HepG2 (cell line): ENCODE measurements around the gene GNAS-AS1.

ENCODE experiments used
- GTF2F1 ChIP-seq: fragments of 150-350 bp; IDR thresholded peaks from 2 replicates; pipeline ENCODE4 v1.6.1; 2014; ENCODE audit warnings: low read length
- MXI1 ChIP-seq: IDR thresholded peaks from 3 replicates; pipeline ENCODE4 v1.6.1; 2012; ENCODE audit warnings: low read depth, low read length, inconsistent platforms, borderline replicate concordance
- PRDM10 ChIP-seq: sonication (generic); formaldehyde crosslinking; IDR thresholded peaks from 2 replicates; pipeline ENCODE4 v1.4.0; 2020; ENCODE audit warnings: low read depth, missing genetic modification reagents
- ZFP36 ChIP-seq: fragments of 150-350 bp; IDR thresholded peaks from 2 replicates; pipeline ENCODE4 v1.6.1; 2018; ENCODE audit warnings: borderline replicate concordance, low read length, low read depth; ENCODE audit not compliant: partially characterized antibody
- ZNF891 ChIP-seq: sonication (generic); formaldehyde crosslinking; IDR thresholded peaks from 2 replicates; pipeline ENCODE4 v1.5.0; 2020; ENCODE audit warnings: mild to moderate bottlenecking, missing genetic modification reagents
- TF ChIP-seq, protein P1 (sequence below): sonication (generic); formaldehyde crosslinking; IDR thresholded peaks from 2 replicates; pipeline ENCODE4 v1.5.0; 2020; ENCODE audit warnings: mild to moderate bottlenecking, missing genetic modification reagents, moderate library complexity
- TF ChIP-seq, protein P2 (sequence below), 2 experiments: IDR thresholded peaks; 2 replicates each; pipeline ENCODE4 v1.6.1; 2011 to 2012; ENCODE audit warnings: low read length in 2 of 2, borderline replicate concordance in 1 of 2, low read depth in 1 of 2, mild to moderate bottlenecking in 1 of 2, moderate library complexity in 1 of 2

DNA sequence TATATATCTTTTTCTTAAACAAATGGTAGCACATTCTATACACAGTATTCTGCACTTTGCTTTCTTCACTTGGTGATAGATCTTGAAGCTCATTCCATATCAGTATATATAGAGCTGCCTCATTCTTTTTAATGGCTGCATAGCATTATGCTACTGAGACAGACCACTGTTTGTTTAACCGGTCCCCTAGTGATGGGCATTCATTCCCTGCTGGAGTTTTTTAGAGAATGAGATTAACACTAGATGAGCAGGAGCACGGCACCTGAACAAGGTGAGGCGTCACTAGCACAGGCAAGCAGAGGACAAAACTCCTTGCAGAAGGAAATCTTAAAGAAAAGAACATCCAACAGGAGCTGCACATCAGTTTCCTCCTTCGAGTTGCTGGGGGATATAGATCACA lies 69.6 kb downstream of the GNAS-AS1 start:
- TF ChIP-seq ZNF891 (no peak), ZFP36 (no peak), PRDM10 (CRISPR knock-in tag) (no peak), MXI1 (no peak), GTF2F1 (no peak)
- TF ChIP-seq, protein P1, sequence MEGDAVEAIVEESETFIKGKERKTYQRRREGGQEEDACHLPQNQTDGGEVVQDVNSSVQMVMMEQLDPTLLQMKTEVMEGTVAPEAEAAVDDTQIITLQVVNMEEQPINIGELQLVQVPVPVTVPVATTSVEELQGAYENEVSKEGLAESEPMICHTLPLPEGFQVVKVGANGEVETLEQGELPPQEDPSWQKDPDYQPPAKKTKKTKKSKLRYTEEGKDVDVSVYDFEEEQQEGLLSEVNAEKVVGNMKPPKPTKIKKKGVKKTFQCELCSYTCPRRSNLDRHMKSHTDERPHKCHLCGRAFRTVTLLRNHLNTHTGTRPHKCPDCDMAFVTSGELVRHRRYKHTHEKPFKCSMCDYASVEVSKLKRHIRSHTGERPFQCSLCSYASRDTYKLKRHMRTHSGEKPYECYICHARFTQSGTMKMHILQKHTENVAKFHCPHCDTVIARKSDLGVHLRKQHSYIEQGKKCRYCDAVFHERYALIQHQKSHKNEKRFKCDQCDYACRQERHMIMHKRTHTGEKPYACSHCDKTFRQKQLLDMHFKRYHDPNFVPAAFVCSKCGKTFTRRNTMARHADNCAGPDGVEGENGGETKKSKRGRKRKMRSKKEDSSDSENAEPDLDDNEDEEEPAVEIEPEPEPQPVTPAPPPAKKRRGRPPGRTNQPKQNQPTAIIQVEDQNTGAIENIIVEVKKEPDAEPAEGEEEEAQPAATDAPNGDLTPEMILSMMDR (CRISPR knock-in tag) = no peak
- TF ChIP-seq, protein P2, sequence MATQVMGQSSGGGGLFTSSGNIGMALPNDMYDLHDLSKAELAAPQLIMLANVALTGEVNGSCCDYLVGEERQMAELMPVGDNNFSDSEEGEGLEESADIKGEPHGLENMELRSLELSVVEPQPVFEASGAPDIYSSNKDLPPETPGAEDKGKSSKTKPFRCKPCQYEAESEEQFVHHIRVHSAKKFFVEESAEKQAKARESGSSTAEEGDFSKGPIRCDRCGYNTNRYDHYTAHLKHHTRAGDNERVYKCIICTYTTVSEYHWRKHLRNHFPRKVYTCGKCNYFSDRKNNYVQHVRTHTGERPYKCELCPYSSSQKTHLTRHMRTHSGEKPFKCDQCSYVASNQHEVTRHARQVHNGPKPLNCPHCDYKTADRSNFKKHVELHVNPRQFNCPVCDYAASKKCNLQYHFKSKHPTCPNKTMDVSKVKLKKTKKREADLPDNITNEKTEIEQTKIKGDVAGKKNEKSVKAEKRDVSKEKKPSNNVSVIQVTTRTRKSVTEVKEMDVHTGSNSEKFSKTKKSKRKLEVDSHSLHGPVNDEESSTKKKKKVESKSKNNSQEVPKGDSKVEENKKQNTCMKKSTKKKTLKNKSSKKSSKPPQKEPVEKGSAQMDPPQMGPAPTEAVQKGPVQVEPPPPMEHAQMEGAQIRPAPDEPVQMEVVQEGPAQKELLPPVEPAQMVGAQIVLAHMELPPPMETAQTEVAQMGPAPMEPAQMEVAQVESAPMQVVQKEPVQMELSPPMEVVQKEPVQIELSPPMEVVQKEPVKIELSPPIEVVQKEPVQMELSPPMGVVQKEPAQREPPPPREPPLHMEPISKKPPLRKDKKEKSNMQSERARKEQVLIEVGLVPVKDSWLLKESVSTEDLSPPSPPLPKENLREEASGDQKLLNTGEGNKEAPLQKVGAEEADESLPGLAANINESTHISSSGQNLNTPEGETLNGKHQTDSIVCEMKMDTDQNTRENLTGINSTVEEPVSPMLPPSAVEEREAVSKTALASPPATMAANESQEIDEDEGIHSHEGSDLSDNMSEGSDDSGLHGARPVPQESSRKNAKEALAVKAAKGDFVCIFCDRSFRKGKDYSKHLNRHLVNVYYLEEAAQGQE (IDR thresholded peaks at IDR 0.05; ENCODE audit: borderline replicate concordance in 1 of 2, low read depth in 1 of 2, low read length in 2 of 2) = no peak
